B cell (primary cell): ENCODE measurements around the gene PLCG1. TPM values are rescaled to one million over a fixed set of nuclear protein-coding genes. Genes with fewer than 3 reads are reported as not detected.

ENCODE experiments used
- ATAC-seq: fragments of 200-7000 bp; cut with Tn5 transposase; one replicate; pipeline ENCODE4 v1.10.0; 2021; ENCODE audit warnings: low read depth, mild to moderate bottlenecking, moderate number of reproducible peaks, moderate library complexity
- CTCF ChIA-PET: fragments of 350-600 bp; sonication (Branson Sonifier 250); formaldehyde crosslinking; loops from one replicate; lab custom pipeline; 2021; ENCODE audit warnings: antibody characterized with exemption, inconsistent platforms; lab: Charles Lee
- POLR2A ChIA-PET: fragments of 350-600 bp; sonication (Branson Sonifier 250); formaldehyde crosslinking; loops from one replicate; lab custom pipeline; 2021; ENCODE audit warnings: antibody characterized with exemption; lab: Charles Lee
- DNase-seq: peaks from one replicate; pipeline ENCODE4 v3.0.0; 2013
- H2AFZ ChIP-seq: 2 replicates; pipeline ENCODE4 v1.6.1; 2012; ENCODE audit warnings: mild to moderate bottlenecking, low read depth, low read length; ENCODE audit not compliant: insufficient read depth, poor library complexity, severe bottlenecking
- H3K27ac ChIP-seq, 2 donors: 1 replicate in 1 of 2; 2 replicates in 1 of 2; pipeline ENCODE4 v1.5.1; 2012 to 2013; ENCODE audit warnings: low read length in 2 of 2, mild to moderate bottlenecking in 2 of 2, moderate library complexity in 1 of 2
- H3K27me3 ChIP-seq, 4 experiments: fragments of 200-600 bp in 1 of 4; sonication (generic) in 1 of 4; replicated peaks in 1 of 4; 1 replicate in 2 of 4; 2 replicates in 2 of 4; pipeline versions ENCODE4 v1.6.1 to v1.7.0; 2013 to 2016; ENCODE audit warnings: low read length in 3 of 4, mild to moderate bottlenecking in 2 of 4, mixed read lengths in 1 of 4, moderate library complexity in 1 of 4; ENCODE audit not compliant: insufficient read depth in 4 of 4, control insufficient read depth in 3 of 4; ENCODE audit errors: control extremely low read depth in 1 of 4
- H3K36me3 ChIP-seq, 2 experiments: replicated peaks in 1 of 2; 1 replicate in 1 of 2; 2 replicates in 1 of 2; pipeline versions ENCODE4 v1.6.1 to v1.7.1; 2013; ENCODE audit warnings: low read length in 1 of 2; ENCODE audit not compliant: insufficient read depth in 2 of 2, control insufficient read depth in 1 of 2; ENCODE audit errors: control extremely low read depth in 1 of 2, extremely low read depth in 1 of 2
- H3K4me1 ChIP-seq, 2 donors: fragments of 200-600 bp in 1 of 2; sonication (generic) in 1 of 2; 1 replicate in 1 of 2; 2 replicates in 1 of 2; pipeline versions ENCODE4 v1.5.1 to v1.6.1; 2013 to 2017; ENCODE audit warnings: low read length in 2 of 2; ENCODE audit not compliant: control insufficient read depth in 2 of 2, insufficient read depth in 2 of 2
- H3K4me2 ChIP-seq: replicated peaks from 2 replicates; pipeline ENCODE3; 2012; ENCODE audit warnings: mild to moderate bottlenecking, low read depth, low read length; ENCODE audit not compliant: poor library complexity, severe bottlenecking
- H3K4me3 ChIP-seq, 5 experiments: fragments of 200-600 bp in 1 of 5; sonication (generic) in 1 of 5; 1 replicate in 3 of 5; 2 replicates in 2 of 5; pipeline versions ENCODE4 v1.5.1 to v1.7.0; 2011 to 2016; ENCODE audit warnings: low read length in 4 of 5, mild to moderate bottlenecking in 4 of 5, low read depth in 2 of 5, control low read depth in 1 of 5, moderate library complexity in 1 of 5; ENCODE audit not compliant: insufficient read depth in 1 of 5; ENCODE audit errors: control extremely low read depth in 1 of 5, extremely low read depth in 1 of 5
- H3K79me2 ChIP-seq: fragments of 200-600 bp; sonication (generic); one replicate; pipeline ENCODE4 v1.6.0; 2016; ENCODE audit warnings: low read length; ENCODE audit not compliant: control insufficient read depth, insufficient read depth
- H3K9ac ChIP-seq: fragments of 200-600 bp; sonication (generic); 2 replicates; pipeline ENCODE4 v1.6.1; 2017; ENCODE audit warnings: mild to moderate bottlenecking, low read length, moderate library complexity
- H3K9me3 ChIP-seq, 3 donors: one replicate each; pipeline versions ENCODE4 v1.6.1 to v1.7.1; 2013; ENCODE audit warnings: low read length in 2 of 3; ENCODE audit not compliant: control insufficient read depth in 2 of 3, insufficient read depth in 1 of 3; ENCODE audit errors: control extremely low read depth in 1 of 3
- H4K20me1 ChIP-seq: 2 replicates; pipeline ENCODE4 v1.6.0; 2012; ENCODE audit warnings: mild to moderate bottlenecking, low read length; ENCODE audit not compliant: insufficient read depth, control insufficient read depth, poor library complexity, severe bottlenecking
- H3K27ac Mint-ChIP-seq: one replicate; pipeline ENCODE4 v1.8.0; 2021; ENCODE audit warnings: mixed read lengths
- H3K27me3 Mint-ChIP-seq: one replicate; pipeline ENCODE4 v1.8.0; 2021; ENCODE audit warnings: mixed read lengths
- H3K4me1 Mint-ChIP-seq: one replicate; pipeline ENCODE4 v1.8.0; 2021; ENCODE audit warnings: mixed read lengths
- H3K4me3 Mint-ChIP-seq: one replicate; pipeline ENCODE4 v1.8.0; 2021; ENCODE audit warnings: mixed read lengths
- H3K9me3 Mint-ChIP-seq: one replicate; pipeline ENCODE4 v1.8.0; 2022; ENCODE audit warnings: mixed read lengths; ENCODE audit not compliant: insufficient read depth
- CTCF ChIP-seq: fragments of 200-600 bp; IDR thresholded peaks from one replicate; pipeline ENCODE4 v1.8.0; 2022; ENCODE audit warnings: antibody characterized with exemption, mild to moderate bottlenecking
- EZH2 ChIP-seq: IDR thresholded peaks from 2 replicates; pipeline ENCODE4 v1.6.1; 2012; ENCODE audit warnings: borderline replicate concordance, low read depth, mild to moderate bottlenecking, moderate library complexity, low read length; ENCODE audit not compliant: insufficient read depth, poor library complexity, severe bottlenecking
- WGBS: methylation state at CpG from one replicate; pipeline ENCODE4 v1.1.5; 2013; ENCODE audit warnings: missing lambda C conversion rate; ENCODE audit not compliant: insufficient coverage; 5-methylcytosine and 5-hydroxymethylcytosine counted together
- intact Hi-C: fragments of 100-400 bp; cut with micrococcal nuclease; formaldehyde crosslinking; loops from one replicate; pipeline ENCODE4 v1.10.0; 2022
- polyA plus RNA-seq: library from polyadenylated mRNA; depleted of rRNA; stranded (reverse); fragments of >200 nt; gene quantifications from 2 replicates; pipeline ENCODE4 v1.2.3, GENCODE V29; 2012
- total RNA-seq, 2 donors: library from RNA; stranded (reverse); fragments of 120-200 nt in 1 of 2; gene quantifications; 1 replicate in 1 of 2; 2 replicates in 1 of 2; pipeline versions ENCODE4 v1.2.3 to v1.2.4, GENCODE V29; 2013 to 2022

PLCG1 gene
- total and polyA plus RNA-seq, 2 donors (not counting 1 experiment from before 2014, with no cell fraction given) = 98.7 to 101 TPM

- Mint-ChIP-seq H3K4me1 (peaks cover 51% of the 10 kb centered on the region), H3K4me3 (no peak overlapping the region), H3K27me3 (no peaks in the 10 kb centered on the region), H3K27ac (no peak overlapping the region), H3K9me3 (no peaks in the 10 kb centered on the region)
- DNase-seq (no peak), ATAC-seq (no peak)
- H3K79me2 ChIP-seq = peaks cover 26% of the 10 kb centered on the region
- H3K9me3 ChIP-seq = peaks cover 0 to 4% (median 0%) of the 10 kb centered on the region in 3 donors
- H3K9ac ChIP-seq = no peak overlapping the region
- H2AFZ ChIP-seq = no peak overlapping the region
- CTCF ChIA-PET = interaction anchor here (1.4 to 12.9 kb wide), 3 partner anchors 10 to 22 kb away, joined by 4 to 122 read pairs (median 64); partner anchors contain the start of gene PLCG1
- H3K27ac ChIP-seq = peak overlapping the region; percentile 69 to 76
- POLR2A ChIA-PET = no interaction called here
- TF ChIP-seq EZH2 (no peak), CTCF (no peak)
- H3K4me3 ChIP-seq = no peak overlapping the region
- peaks cover 37 to 51% of the 10 kb centered on the region in 2 donors for H3K4me1 ChIP-seq
- intact Hi-C loops = no loop called here
- H4K20me1 ChIP-seq = peaks cover 18% of the 10 kb centered on the region
- H3K4me2 ChIP-seq = no peak overlapping the region
- H3K36me3 ChIP-seq = peaks cover 0 to 38% of the 10 kb centered on the region in 2 experiments
- 99% methylated on average over 10 of the region's 10 CpGs for WGBS
- peaks cover 0 to 3% (median 0%) of the 10 kb centered on the region in 4 experiments for H3K27me3 ChIP-seq
These were observed 22.2 kb downstream of the PLCG1 start for GRCh38 chr20:41159547-41159946.

- 100% methylated on average over 2 of the region's 2 CpGs for WGBS
- Histone ChIP-seq H4K20me1 (peaks cover 22% of the 10 kb centered on the region), H3K27me3 (peaks cover 0 to 9% (median under 1%) of the 10 kb centered on the region in 4 experiments), H3K4me1 (peaks cover 30 to 42% of the 10 kb centered on the region in 2 donors), H3K4me2 (no peak overlapping the region), H2AFZ (no peak overlapping the region), H3K36me3 (peaks cover 0 to 50% of the 10 kb centered on the region in 2 experiments), H3K79me2 (peaks cover 26% of the 10 kb centered on the region), H3K4me3 (no peak overlapping the region), H3K27ac (no peak overlapping the region), H3K9me3 (peaks cover 0 to 4% (median 0%) of the 10 kb centered on the region in 3 donors), H3K9ac (no peak overlapping the region)
- intact Hi-C loops = no loop called here
- TF ChIP-seq EZH2 = no peak
- no peak for ATAC-seq
- peaks cover 40% of the 10 kb centered on the region for H3K4me1 Mint-ChIP-seq
- no peaks in the 10 kb centered on the region for H3K27me3 Mint-ChIP-seq
- DNase-seq = no peak
- no peak overlapping the region for H3K4me3 Mint-ChIP-seq
- H3K27ac Mint-ChIP-seq = no peak overlapping the region
- CTCF ChIA-PET = interaction anchor here (7.3 to 12.9 kb wide), 2 partner anchors 11 to 24 kb away, joined by 64 to 122 read pairs; partner anchors contain the start of gene PLCG1
- H3K9me3 Mint-ChIP-seq = no peaks in the 10 kb centered on the region
- POLR2A ChIA-PET = no interaction called here
These were observed 23.3 kb downstream of the PLCG1 start for GRCh38 chr20:41160686-41161085.
